Natural killer cell (primary cell): ENCODE measurements around the gene LEF1. TPM values are rescaled to one million over a fixed set of nuclear protein-coding genes. Genes with fewer than 3 reads are reported as not detected.

Experiments
- ATAC-seq, 3 donors: fragments of 150-1000 bp in 2 of 3; fragments of 200-7000 bp in 1 of 3; cut with Tn5 transposase; 1 replicate in 1 of 3; 2 replicates in 2 of 3; pipeline ENCODE4 v1.10.0; 2021; ENCODE audit warnings: mild to moderate bottlenecking in 2 of 3, moderate library complexity in 2 of 3
- DNase-seq, 2 donors: peaks; one replicate each; pipeline versions ENCODE4 v3.0.0 to v3.0.0-alpha.2; 2013 to 2021; ENCODE audit warnings: mixed read lengths in 1 of 2
- H3K27ac ChIP-seq: one replicate; pipeline ENCODE4 v1.5.1; 2013; ENCODE audit warnings: mild to moderate bottlenecking, low read length
- H3K27me3 ChIP-seq: one replicate; pipeline ENCODE4 v1.6.1; 2013; ENCODE audit warnings: low read length; ENCODE audit not compliant: control insufficient read depth, insufficient read depth
- H3K36me3 ChIP-seq: one replicate; pipeline ENCODE4 v1.6.1; 2013; ENCODE audit warnings: low read length; ENCODE audit not compliant: control insufficient read depth, insufficient read depth
- H3K4me1 ChIP-seq: one replicate; pipeline ENCODE4 v1.6.1; 2013; ENCODE audit warnings: low read length; ENCODE audit not compliant: control insufficient read depth, insufficient read depth
- H3K4me3 ChIP-seq: one replicate; pipeline ENCODE4 v1.5.1; 2013; ENCODE audit warnings: low read length
- H3K9me3 ChIP-seq: one replicate; pipeline ENCODE4 v1.6.1; 2013; ENCODE audit warnings: low read length; ENCODE audit not compliant: control insufficient read depth, insufficient read depth
- H3K27ac Mint-ChIP-seq, 2 donors: one replicate each; pipeline ENCODE4 v1.8.0; 2022; ENCODE audit warnings: mild to moderate bottlenecking in 2 of 2, mixed read lengths in 2 of 2, moderate library complexity in 1 of 2
- H3K27me3 Mint-ChIP-seq, 2 donors: one replicate each; pipeline ENCODE4 v1.8.0; 2022; ENCODE audit warnings: low read depth in 2 of 2, mixed read lengths in 2 of 2
- H3K36me3 Mint-ChIP-seq: one replicate; pipeline ENCODE4 v1.8.0; 2022; ENCODE audit warnings: mixed read lengths
- H3K4me1 Mint-ChIP-seq, 2 donors: one replicate each; pipeline ENCODE4 v1.8.0; 2022; ENCODE audit warnings: mixed read lengths in 2 of 2
- H3K4me3 Mint-ChIP-seq: one replicate; pipeline ENCODE4 v1.8.0; 2022; ENCODE audit warnings: mild to moderate bottlenecking, moderate library complexity, mixed read lengths
- H3K9me3 Mint-ChIP-seq, 2 donors: one replicate each; pipeline ENCODE4 v1.8.0; 2022; ENCODE audit warnings: mixed read lengths in 2 of 2
- WGBS: methylation state at CpG from one replicate; pipeline ENCODE4 v1.1.7; 2013; ENCODE audit warnings: missing lambda C conversion rate; ENCODE audit not compliant: insufficient coverage; 5-methylcytosine and 5-hydroxymethylcytosine counted together
- intact Hi-C: fragments of 100-400 bp; cut with micrococcal nuclease; formaldehyde crosslinking; loops from one replicate; pipeline ENCODE4 v1.14.2; 2022
- total RNA-seq, 4 donors: library from RNA; stranded (reverse); fragments of 120-200 nt in 1 of 4; gene quantifications; one replicate each; pipeline versions ENCODE4 v1.2.3 to v1.2.4, GENCODE V29; 2013 to 2022
- TF ChIP-seq, protein P1 (sequence below): fragments of 200-600 bp; IDR thresholded peaks from one replicate; pipeline ENCODE4 v1.8.0; 2022; ENCODE audit warnings: antibody characterized with exemption

The LEF1 gene
- total RNA-seq, 3 donors from 2014 or later (not counting 1 experiment from before 2014, with no cell fraction given) = 18.7 to 39.8 (median 24.5) TPM

DNA sequence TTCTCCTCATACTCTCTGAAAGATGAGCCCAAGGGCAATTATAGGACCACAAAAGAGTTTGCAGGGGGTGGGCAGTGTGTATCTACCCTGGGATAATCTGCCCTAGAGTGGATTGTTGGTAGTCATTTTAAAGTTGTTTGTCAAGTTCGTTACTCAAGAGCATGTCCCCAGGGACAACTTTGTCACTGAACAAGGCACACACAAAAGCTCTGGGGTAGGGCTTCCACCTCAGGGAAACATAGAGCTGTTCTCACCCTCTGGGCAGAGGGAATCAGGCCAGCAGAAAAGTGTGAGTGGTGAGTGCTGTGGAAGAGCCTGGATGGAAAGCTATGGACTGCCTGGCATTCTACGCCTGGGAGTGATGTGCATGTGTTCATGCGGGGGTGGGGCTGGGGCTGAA lies 23.3 kb upstream of the LEF1 start:
- Histone ChIP-seq H3K4me1 (no peaks in the 10 kb centered on the region), H3K36me3 (no peaks in the 10 kb centered on the region), H3K4me3 (no peak overlapping the region), H3K27ac (no peak overlapping the region), H3K27me3 (no peaks in the 10 kb centered on the region), H3K9me3 (no peaks in the 10 kb centered on the region)
- Mint-ChIP-seq H3K4me1 (no peaks in the 10 kb centered on the region), H3K36me3 (no peaks in the 10 kb centered on the region), H3K9me3 (no peaks in the 10 kb centered on the region), H3K4me3 (no peak overlapping the region), H3K27ac (no peak overlapping the region), H3K27me3 (peaks cover 15 to 23% of the 10 kb centered on the region in 2 donors)
- DNase-seq (no peak), ATAC-seq (no peak)
- intact Hi-C loops = no loop called here
- WGBS = 87% methylated on average over 3 of the region's 3 CpGs
- TF ChIP-seq, protein P1, sequence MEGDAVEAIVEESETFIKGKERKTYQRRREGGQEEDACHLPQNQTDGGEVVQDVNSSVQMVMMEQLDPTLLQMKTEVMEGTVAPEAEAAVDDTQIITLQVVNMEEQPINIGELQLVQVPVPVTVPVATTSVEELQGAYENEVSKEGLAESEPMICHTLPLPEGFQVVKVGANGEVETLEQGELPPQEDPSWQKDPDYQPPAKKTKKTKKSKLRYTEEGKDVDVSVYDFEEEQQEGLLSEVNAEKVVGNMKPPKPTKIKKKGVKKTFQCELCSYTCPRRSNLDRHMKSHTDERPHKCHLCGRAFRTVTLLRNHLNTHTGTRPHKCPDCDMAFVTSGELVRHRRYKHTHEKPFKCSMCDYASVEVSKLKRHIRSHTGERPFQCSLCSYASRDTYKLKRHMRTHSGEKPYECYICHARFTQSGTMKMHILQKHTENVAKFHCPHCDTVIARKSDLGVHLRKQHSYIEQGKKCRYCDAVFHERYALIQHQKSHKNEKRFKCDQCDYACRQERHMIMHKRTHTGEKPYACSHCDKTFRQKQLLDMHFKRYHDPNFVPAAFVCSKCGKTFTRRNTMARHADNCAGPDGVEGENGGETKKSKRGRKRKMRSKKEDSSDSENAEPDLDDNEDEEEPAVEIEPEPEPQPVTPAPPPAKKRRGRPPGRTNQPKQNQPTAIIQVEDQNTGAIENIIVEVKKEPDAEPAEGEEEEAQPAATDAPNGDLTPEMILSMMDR = no peak

DNA sequence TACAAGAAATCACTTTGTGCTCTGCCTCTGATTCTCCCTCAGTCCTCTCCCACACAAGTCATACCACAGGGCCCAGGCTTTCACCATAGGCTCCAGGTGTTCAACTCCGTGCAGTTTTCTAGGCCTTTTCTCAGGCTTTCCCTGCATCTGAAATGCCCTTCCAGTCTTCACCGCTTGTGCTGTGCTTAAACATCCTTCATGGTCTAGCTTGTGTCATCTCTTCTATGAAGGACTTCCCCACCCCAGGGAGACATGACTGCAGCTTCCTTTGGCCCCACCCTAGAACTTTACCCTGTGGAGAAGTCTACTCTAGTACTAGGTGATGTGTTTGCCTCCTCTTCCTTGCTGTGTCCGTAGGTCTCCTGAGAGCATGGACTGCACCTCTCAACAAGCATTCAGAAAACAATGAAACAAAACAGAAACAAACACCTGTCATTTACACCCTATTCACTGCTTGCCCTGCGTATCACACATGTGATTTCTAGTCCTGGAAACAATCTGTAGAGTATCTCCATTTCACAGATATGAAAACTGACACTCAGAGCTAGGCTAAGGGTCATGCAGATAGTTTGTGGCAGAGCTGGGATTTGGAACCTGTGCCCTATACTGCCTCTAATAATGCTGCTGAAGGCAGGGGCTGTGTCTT lies 22.7 kb upstream of the LEF1 start:
- ATAC-seq (no peak), DNase-seq (no peak)
- no peak overlapping the region for H3K4me3 ChIP-seq
- no peak overlapping the region for H3K27ac ChIP-seq
- H3K4me1 ChIP-seq = no peaks in the 10 kb centered on the region
- Mint-ChIP-seq H3K4me3 (no peak overlapping the region), H3K9me3 (no peaks in the 10 kb centered on the region), H3K4me1 (no peaks in the 10 kb centered on the region), H3K27ac (no peak overlapping the region), H3K36me3 (no peaks in the 10 kb centered on the region), H3K27me3 (peaks cover 15 to 23% of the 10 kb centered on the region in 2 donors)
- TF ChIP-seq, protein P1 = no peak
- no peaks in the 10 kb centered on the region for H3K27me3 ChIP-seq
- WGBS = 91% methylated on average over 4 of the region's 4 CpGs
- intact Hi-C loops = no loop called here
- H3K36me3 ChIP-seq = no peaks in the 10 kb centered on the region
- H3K9me3 ChIP-seq = no peaks in the 10 kb centered on the region

- Mint-ChIP-seq H3K36me3 (no peaks in the 10 kb centered on the region), H3K4me3 (no peak overlapping the region), H3K27ac (no peak overlapping the region), H3K9me3 (no peaks in the 10 kb centered on the region), H3K27me3 (peaks cover 19 to 30% of the 10 kb centered on the region in 2 donors), H3K4me1 (no peaks in the 10 kb centered on the region)
- no peak overlapping the region for H3K27ac ChIP-seq
- intact Hi-C loops = no loop called here
- H3K4me1 ChIP-seq = no peaks in the 10 kb centered on the region
- H3K4me3 ChIP-seq = no peak overlapping the region
- no peaks in the 10 kb centered on the region for H3K36me3 ChIP-seq
- TF ChIP-seq, protein P1 = no peak
- ATAC-seq (no peak), DNase-seq (no peak)
- H3K9me3 ChIP-seq = no peaks in the 10 kb centered on the region
- H3K27me3 ChIP-seq = no peaks in the 10 kb centered on the region
- 90% methylated on average over 2 of the region's 2 CpGs for WGBS
These were observed 20.0 kb upstream of the LEF1 start for GRCh38 chr4:108188770-108189169.

DNA sequence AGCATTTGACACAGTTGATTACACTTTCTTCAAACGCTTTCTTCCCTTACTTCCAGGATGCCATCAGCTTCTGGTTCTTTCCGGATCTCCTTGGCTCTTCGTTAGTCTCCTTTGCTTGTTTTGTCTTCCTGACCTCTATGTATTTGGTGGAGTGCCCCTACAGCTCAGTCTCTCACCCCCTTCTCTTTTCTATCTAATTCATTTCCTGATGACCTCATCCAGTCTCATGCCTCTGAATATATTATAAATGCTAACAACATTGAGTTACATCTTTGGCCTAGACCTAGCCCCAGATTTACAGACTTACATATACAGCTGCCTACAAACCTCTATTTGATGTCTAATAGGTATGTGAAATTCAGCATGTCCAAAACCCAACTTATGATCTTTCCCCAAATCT lies 16.5 kb upstream of the LEF1 start:
- intact Hi-C loops = no loop called here
- H3K4me1 Mint-ChIP-seq = no peaks in the 10 kb centered on the region
- H3K36me3 Mint-ChIP-seq = no peaks in the 10 kb centered on the region
- no peak overlapping the region for H3K4me3 Mint-ChIP-seq
- peaks cover 19 to 22% of the 10 kb centered on the region in 2 donors for H3K27me3 Mint-ChIP-seq
- H3K27ac Mint-ChIP-seq = no peak overlapping the region
- no peaks in the 10 kb centered on the region for H3K4me1 ChIP-seq
- DNase-seq = no peak
- H3K9me3 Mint-ChIP-seq = no peaks in the 10 kb centered on the region
- TF ChIP-seq, protein P1 = no peak
- no peak overlapping the region for H3K4me3 ChIP-seq
- H3K27me3 ChIP-seq = no peaks in the 10 kb centered on the region
- WGBS = 85% methylated on average over 3 of the region's 3 CpGs
- H3K9me3 ChIP-seq = no peaks in the 10 kb centered on the region
- no peak for ATAC-seq
- H3K36me3 ChIP-seq = no peaks in the 10 kb centered on the region
- H3K27ac ChIP-seq = no peak overlapping the region
